Sigmoid colon (tissue), 7 donors: ENCODE data around the gene COL5A1. TPM values are rescaled to one million over a fixed set of nuclear protein-coding genes. Genes with fewer than 3 reads are reported as not detected.

Experiments used
- DNase-seq: peaks from one replicate; pipeline ENCODE4 v3.0.0-alpha.2; 2019
- H3K27ac ChIP-seq, 4 donors: fragments of 200-600 bp; sonication (generic); one replicate each; pipeline ENCODE4 v1.5.1; 2016 to 2019; ENCODE audit warnings: mild to moderate bottlenecking in 1 of 4
- H3K27me3 ChIP-seq, 3 donors: fragments of 200-600 bp; sonication (generic); one replicate each; pipeline ENCODE4 v1.5.1; 2019; ENCODE audit warnings: mild to moderate bottlenecking in 1 of 3
- H3K36me3 ChIP-seq, 4 donors: fragments of 200-600 bp; sonication (generic); one replicate each; pipeline ENCODE4 v1.5.1; 2016 to 2019
- H3K4me1 ChIP-seq, 4 donors: fragments of 200-600 bp; sonication (generic); one replicate each; pipeline ENCODE4 v1.5.1; 2017 to 2019
- H3K4me3 ChIP-seq, 4 donors: fragments of 200-600 bp; sonication (generic); one replicate each; pipeline ENCODE4 v1.5.1; 2017 to 2019; ENCODE audit warnings: mild to moderate bottlenecking in 2 of 4, moderate library complexity in 1 of 4
- H3K9me3 ChIP-seq, 4 donors: fragments of 200-600 bp in 3 of 4; sonication (generic) in 3 of 4; one replicate each; pipeline versions ENCODE4 v1.5.1 to v1.6.1; 2013 to 2019
- EP300 ChIP-seq, 4 donors: sonication (generic); formaldehyde crosslinking; IDR thresholded peaks; one replicate each; pipeline ENCODE4 v1.6.1; 2017; ENCODE audit warnings: antibody characterized with exemption in 4 of 4
- POLR2A ChIP-seq, 2 donors: fragments of 450-650 bp; IDR thresholded peaks; one replicate each; pipeline ENCODE4 v1.6.1; 2016; ENCODE audit warnings: antibody characterized with exemption in 2 of 2, mild to moderate bottlenecking in 2 of 2, moderate library complexity in 2 of 2
- POLR2AphosphoS5 ChIP-seq, 4 donors: sonication (generic); formaldehyde crosslinking; IDR thresholded peaks; one replicate each; pipeline ENCODE4 v1.6.1; 2017; ENCODE audit warnings: antibody characterized with exemption in 4 of 4
- WGBS, 2 donors: extraction: QIAGEN DNeasy Blood & Tissue Kit; methylation state at CpG; one replicate each; pipeline ENCODE4 v1.1.7; 2013; 5-methylcytosine and 5-hydroxymethylcytosine counted together
- intact Hi-C: fragments of 100-400 bp; cut with DNase I; formaldehyde crosslinking; loops from one replicate; pipeline ENCODE4 v1.15.1; 2023
- polyA plus RNA-seq, 3 donors: library from polyadenylated mRNA; stranded (reverse); fragments of 200-250 nt; gene quantifications; one replicate each; pipeline ENCODE4 v1.2.3, GENCODE V29; 2013
- total RNA-seq, 4 donors: library from RNA; depleted of rRNA; stranded (reverse); fragments of >200 nt; gene quantifications; one replicate each; pipeline ENCODE4 v1.1.0, GENCODE V29; 2016
- TF ChIP-seq, protein P1 (sequence below), 4 experiments: fragments of 450-650 bp in 3 of 4; fragments of 200-600 bp in 1 of 4; IDR thresholded peaks; one replicate each; pipeline ENCODE4 v1.5.1; 2016 to 2019; ENCODE audit warnings: antibody characterized with exemption in 4 of 4, mild to moderate bottlenecking in 3 of 4, moderate library complexity in 2 of 4
- donor health status: healthy with polysubstance abuse.
- donor health status: Bipolar disorder and iron deficiency.
- donor health status: healthy.

COL5A1 gene
- total and polyA plus RNA-seq, 7 donors: 4.2 to 168 (median 24.2) TPM

DNA sequence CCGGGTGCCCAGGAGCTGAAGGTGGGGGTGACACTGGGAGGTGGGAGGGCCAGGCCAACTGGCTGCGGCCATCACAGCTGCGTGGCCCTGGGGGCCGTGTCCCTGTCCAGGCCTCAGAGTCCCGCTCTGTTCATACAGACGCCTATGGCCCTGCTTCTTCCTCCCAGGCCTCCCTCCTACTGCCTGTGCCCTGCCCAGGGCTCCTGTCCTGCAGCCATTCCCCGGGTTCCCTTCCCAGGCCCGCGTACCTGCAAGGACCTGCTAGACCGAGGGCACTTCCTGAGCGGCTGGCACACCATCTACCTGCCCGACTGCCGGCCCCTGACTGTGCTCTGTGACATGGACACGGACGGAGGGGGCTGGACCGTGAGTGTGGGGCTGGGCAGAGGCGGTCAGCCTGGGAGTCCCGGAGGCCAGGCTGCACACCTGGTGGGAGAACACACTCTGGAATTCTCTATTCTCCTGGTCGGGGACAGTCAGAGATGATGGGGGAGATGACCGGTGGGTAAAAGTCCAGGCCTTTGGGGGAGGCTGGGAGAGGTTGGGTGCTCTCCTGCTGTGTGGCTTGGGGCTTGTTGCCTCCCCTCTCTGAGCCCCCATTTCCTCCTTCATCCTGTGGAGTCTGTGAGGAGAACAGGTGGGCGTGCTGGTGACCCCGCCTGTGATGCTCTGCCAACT, 243.5 kb downstream of the COL5A1 start:
- H3K36me3 ChIP-seq: no peaks in the 10 kb centered on the region
- TF ChIP-seq, protein P1, sequence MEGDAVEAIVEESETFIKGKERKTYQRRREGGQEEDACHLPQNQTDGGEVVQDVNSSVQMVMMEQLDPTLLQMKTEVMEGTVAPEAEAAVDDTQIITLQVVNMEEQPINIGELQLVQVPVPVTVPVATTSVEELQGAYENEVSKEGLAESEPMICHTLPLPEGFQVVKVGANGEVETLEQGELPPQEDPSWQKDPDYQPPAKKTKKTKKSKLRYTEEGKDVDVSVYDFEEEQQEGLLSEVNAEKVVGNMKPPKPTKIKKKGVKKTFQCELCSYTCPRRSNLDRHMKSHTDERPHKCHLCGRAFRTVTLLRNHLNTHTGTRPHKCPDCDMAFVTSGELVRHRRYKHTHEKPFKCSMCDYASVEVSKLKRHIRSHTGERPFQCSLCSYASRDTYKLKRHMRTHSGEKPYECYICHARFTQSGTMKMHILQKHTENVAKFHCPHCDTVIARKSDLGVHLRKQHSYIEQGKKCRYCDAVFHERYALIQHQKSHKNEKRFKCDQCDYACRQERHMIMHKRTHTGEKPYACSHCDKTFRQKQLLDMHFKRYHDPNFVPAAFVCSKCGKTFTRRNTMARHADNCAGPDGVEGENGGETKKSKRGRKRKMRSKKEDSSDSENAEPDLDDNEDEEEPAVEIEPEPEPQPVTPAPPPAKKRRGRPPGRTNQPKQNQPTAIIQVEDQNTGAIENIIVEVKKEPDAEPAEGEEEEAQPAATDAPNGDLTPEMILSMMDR (IDR thresholded peaks at IDR 0.05): no peak
- TF ChIP-seq POLR2AphosphoS5 (IDR thresholded peaks at IDR 0.05) (no peak), POLR2A (IDR thresholded peaks at IDR 0.05) (no peak), EP300 (IDR thresholded peaks at IDR 0.05) (no peak)
- H3K27ac ChIP-seq: no peak overlapping the region
- 83 to 90% methylated on average over 22 of the region's 22 CpGs for WGBS, 2 donors
- no peaks in the 10 kb centered on the region for H3K4me1 ChIP-seq
- intact Hi-C loops: no loop called here
- H3K4me3 ChIP-seq: no peak overlapping the region
- no peaks in the 10 kb centered on the region for H3K27me3 ChIP-seq
- H3K9me3 ChIP-seq: no peaks in the 10 kb centered on the region
- no peak for DNase-seq

DNA sequence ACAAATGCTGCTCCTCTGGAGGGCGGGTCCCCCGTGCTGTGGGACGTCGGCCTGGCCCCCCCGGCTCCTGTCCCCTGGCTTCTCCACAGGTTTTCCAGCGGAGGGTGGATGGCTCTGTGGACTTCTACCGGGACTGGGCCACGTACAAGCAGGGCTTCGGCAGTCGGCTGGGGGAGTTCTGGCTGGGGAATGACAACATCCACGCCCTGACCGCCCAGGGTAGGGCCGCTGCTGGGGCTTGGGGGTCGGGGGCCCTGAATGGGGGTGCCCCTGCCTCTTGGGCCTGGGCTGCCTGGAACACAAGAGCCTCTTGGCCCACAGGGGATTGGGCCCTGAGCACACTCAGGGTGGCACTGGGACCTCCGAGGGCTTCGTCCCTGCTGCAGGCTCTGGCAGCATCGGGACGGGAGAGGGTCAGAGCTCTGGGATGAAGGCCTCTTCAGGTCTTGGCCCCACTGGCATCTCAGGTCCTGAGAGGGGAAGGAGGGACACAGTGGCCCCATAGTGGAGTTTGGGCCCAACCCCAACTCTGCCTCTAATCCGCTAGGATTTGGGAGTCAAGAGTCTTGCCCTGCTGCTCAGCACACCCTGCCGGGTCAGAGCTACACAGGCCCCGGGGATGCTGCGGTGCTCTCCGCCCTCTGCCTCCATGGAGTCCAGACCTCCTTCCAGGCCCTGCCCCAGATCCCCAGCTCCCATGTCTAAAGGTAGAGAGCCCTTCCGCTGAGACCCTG, 244.2 kb downstream of the COL5A1 start:
- 71 to 88% methylated on average over 24 of the region's 24 CpGs for WGBS, 2 donors
- Histone ChIP-seq H3K4me3 (no peak overlapping the region), H3K36me3 (no peaks in the 10 kb centered on the region), H3K27me3 (no peaks in the 10 kb centered on the region), H3K9me3 (no peaks in the 10 kb centered on the region), H3K4me1 (no peaks in the 10 kb centered on the region), H3K27ac (no peak overlapping the region)
- intact Hi-C loops: no loop called here
- TF ChIP-seq, protein P1 (IDR thresholded peaks at IDR 0.05): no peak
- TF ChIP-seq EP300 (IDR thresholded peaks at IDR 0.05): no peak
- TF ChIP-seq POLR2A (IDR thresholded peaks at IDR 0.05): no peak
- no peak for DNase-seq

DNA sequence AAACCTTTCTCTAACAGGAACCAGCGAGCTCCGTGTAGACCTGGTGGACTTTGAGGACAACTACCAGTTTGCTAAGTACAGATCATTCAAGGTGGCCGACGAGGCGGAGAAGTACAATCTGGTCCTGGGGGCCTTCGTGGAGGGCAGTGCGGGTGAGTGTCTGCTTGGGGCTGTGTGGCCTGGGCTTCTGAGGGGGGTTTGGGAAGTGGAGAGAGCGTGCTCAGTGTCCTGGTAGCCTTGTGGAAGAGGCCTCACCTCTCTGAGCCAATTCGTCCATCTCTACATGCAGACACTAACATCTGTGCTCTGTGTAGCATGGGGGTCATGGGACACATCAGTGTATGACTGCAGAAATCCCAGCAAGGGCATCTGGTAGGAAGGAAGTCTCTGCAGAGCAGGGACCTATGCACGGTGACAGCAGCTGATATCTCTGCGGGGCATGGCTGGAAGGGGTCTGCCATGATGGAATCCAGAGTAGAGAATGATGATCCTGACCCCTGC, 244.9 kb downstream of the COL5A1 start:
- 81 to 86% methylated on average over 11 of the region's 11 CpGs for WGBS, 2 donors
- no peaks in the 10 kb centered on the region for H3K9me3 ChIP-seq
- H3K27me3 ChIP-seq: no peaks in the 10 kb centered on the region
- no peak overlapping the region for H3K4me3 ChIP-seq
- no peaks in the 10 kb centered on the region for H3K4me1 ChIP-seq
- TF ChIP-seq, protein P1 (IDR thresholded peaks at IDR 0.05): no peak
- TF ChIP-seq POLR2A (IDR thresholded peaks at IDR 0.05) (no peak), POLR2AphosphoS5 (IDR thresholded peaks at IDR 0.05) (no peak), EP300 (IDR thresholded peaks at IDR 0.05) (no peak)
- no peak for DNase-seq
- H3K36me3 ChIP-seq: no peaks in the 10 kb centered on the region
- intact Hi-C loops: no loop called here
- no peak overlapping the region for H3K27ac ChIP-seq

DNA sequence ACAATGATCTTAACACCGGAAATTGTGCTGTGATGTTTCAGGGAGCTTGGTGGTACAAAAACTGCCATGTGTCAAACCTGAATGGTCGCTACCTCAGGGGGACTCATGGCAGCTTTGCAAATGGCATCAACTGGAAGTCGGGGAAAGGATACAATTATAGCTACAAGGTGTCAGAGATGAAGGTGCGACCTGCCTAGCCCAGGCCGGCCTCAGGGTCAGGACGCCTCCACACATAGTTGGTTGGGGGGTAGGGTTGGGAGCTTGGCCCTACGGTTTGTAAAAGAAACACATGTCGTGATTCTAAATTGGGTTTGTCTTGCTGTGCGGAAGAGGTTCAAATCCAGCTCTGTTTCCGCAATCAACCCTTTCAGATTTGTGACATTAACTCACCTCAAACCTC, 245.6 kb downstream of the COL5A1 start:
- no peaks in the 10 kb centered on the region for H3K27me3 ChIP-seq
- 84 to 91% methylated on average over 10 of the region's 10 CpGs for WGBS, 2 donors
- H3K36me3 ChIP-seq: no peaks in the 10 kb centered on the region
- no peak overlapping the region for H3K27ac ChIP-seq
- H3K4me1 ChIP-seq: no peaks in the 10 kb centered on the region
- H3K4me3 ChIP-seq: no peak overlapping the region
- TF ChIP-seq, protein P1 (IDR thresholded peaks at IDR 0.05): no peak
- TF ChIP-seq POLR2AphosphoS5 (IDR thresholded peaks at IDR 0.05) (no peak), POLR2A (IDR thresholded peaks at IDR 0.05) (no peak), EP300 (IDR thresholded peaks at IDR 0.05) (no peak)
- H3K9me3 ChIP-seq: no peaks in the 10 kb centered on the region
- no peak for DNase-seq
- intact Hi-C loops: no loop called here
